ENCODE measurements around the gene PLEKHA5.

Gene PLEKHA5

GRCh38 chr12:19245106-19245505 is 115.6 kb downstream of the PLEKHA5 start:
- DNase-seq (ENCODE audit: low read depth), result no peak
- TF ChIP-seq CTCF (IDR thresholded peaks at IDR 0.05; ENCODE audit: low read depth, low read length, missing control alignments), result no peak
- no peak overlapping the region for H3K4me3 ChIP-seq (ENCODE audit: low read depth, low read length)
- in situ Hi-C loops (cut with HindIII; ENCODE audit: low sequenced_read_pairs), result no loop called here

- no peak for TF ChIP-seq CTCF (IDR thresholded peaks at IDR 0.05; ENCODE audit: low read depth, low read length, missing control alignments)
- no peak overlapping the region for H3K4me3 ChIP-seq (ENCODE audit: low read depth, low read length)
- in situ Hi-C loops (cut with HindIII; ENCODE audit: low sequenced_read_pairs), result no loop called here
- no peak for DNase-seq (ENCODE audit: low read depth)
Observed at GRCh38 chr12:19245666-19246065, 116.1 kb downstream of the PLEKHA5 start.

- in situ Hi-C loops (cut with HindIII; ENCODE audit: low sequenced_read_pairs), result no loop called here
- DNase-seq (ENCODE audit: low read depth), result no peak
- no peak overlapping the region for H3K4me3 ChIP-seq (ENCODE audit: low read depth, low read length)
- no peak for TF ChIP-seq CTCF (IDR thresholded peaks at IDR 0.05; ENCODE audit: low read depth, low read length, missing control alignments)
Observed at GRCh38 chr12:19246933-19247332, 117.4 kb downstream of the PLEKHA5 start.

- H3K4me3 ChIP-seq (ENCODE audit: low read depth, low read length), result no peak overlapping the region
- no peak for TF ChIP-seq CTCF (IDR thresholded peaks at IDR 0.05; ENCODE audit: low read depth, low read length, missing control alignments)
- in situ Hi-C loops (cut with HindIII; ENCODE audit: low sequenced_read_pairs), result no loop called here
- DNase-seq (ENCODE audit: low read depth), result no peak
Observed at GRCh38 chr12:19248929-19249602, 119.5 kb downstream of the PLEKHA5 start.

GRCh38 chr12:19251481-19252132 is 122.1 kb downstream of the PLEKHA5 start:
- in situ Hi-C loops (cut with HindIII; ENCODE audit: low sequenced_read_pairs), result no loop called here
- no peak for DNase-seq (ENCODE audit: low read depth)
- no peak overlapping the region for H3K4me3 ChIP-seq (ENCODE audit: low read depth, low read length)
- no peak for TF ChIP-seq CTCF (IDR thresholded peaks at IDR 0.05; ENCODE audit: low read depth, low read length, missing control alignments)

- no peak for TF ChIP-seq CTCF (IDR thresholded peaks at IDR 0.05; ENCODE audit: low read depth, low read length, missing control alignments)
- no peak for DNase-seq (ENCODE audit: low read depth)
- in situ Hi-C loops (cut with HindIII; ENCODE audit: low sequenced_read_pairs), result no loop called here
- no peak overlapping the region for H3K4me3 ChIP-seq (ENCODE audit: low read depth, low read length)
Observed at GRCh38 chr12:19260135-19260534, 130.6 kb downstream of the PLEKHA5 start.

All from astrocyte of the cerebellum (primary cell).